H1 (cell line): ENCODE measurements around the gene LSR. TPM values are rescaled to one million over a fixed set of nuclear protein-coding genes. Genes with fewer than 3 reads are reported as not detected.

Source experiments
- ASH2L ChIP-seq: fragments of 200-600, 300-600 bp; sonication (generic); IDR thresholded peaks from one replicate; pipeline ENCODE4 v1.7.1; 2017; ENCODE audit warnings: low read length
- CHD1 ChIP-seq: IDR thresholded peaks from 2 replicates; pipeline ENCODE4 v1.6.1; 2012; ENCODE audit warnings: low read depth, low read length, improper control_type of control experiment
- FOSL1 ChIP-seq: IDR thresholded peaks from 2 replicates; pipeline ENCODE4 v1.6.1; 2011; ENCODE audit warnings: mild to moderate bottlenecking, low read depth, low read length, moderate library complexity; ENCODE audit not compliant: insufficient read depth
- HDAC2 ChIP-seq, 2 experiments: fragments of 300-600 bp in 1 of 2; sonication (generic) in 1 of 2; IDR thresholded peaks; 2 replicates each; pipeline ENCODE4 v1.6.1; 2011 to 2012; ENCODE audit warnings: low read depth in 2 of 2, low read length in 2 of 2, mild to moderate bottlenecking in 2 of 2, moderate library complexity in 2 of 2, borderline replicate concordance in 1 of 2, inconsistent platforms in 1 of 2
- RXRA ChIP-seq: IDR thresholded peaks from 2 replicates; pipeline ENCODE4 v1.6.1; 2011; ENCODE audit warnings: low read depth, mild to moderate bottlenecking, low read length, moderate library complexity; ENCODE audit not compliant: insufficient read depth
- polyA plus RNA-seq, 7 experiments: library from polyadenylated mRNA; depleted of rRNA in 3 of 7; stranded (reverse) in 5 of 7; unstranded in 2 of 7; fragments of >200 nt in 5 of 7; fragments of 200-250 nt in 2 of 7; gene quantifications; 1 replicate in 5 of 7; 2 replicates in 1 of 7; 4 replicates in 1 of 7; pipeline versions ENCODE4 v1.2.1 to v1.2.3, GENCODE V29; 2011 to 2013; ENCODE audit warnings: missing spikeins in 2 of 7, mixed read lengths in 2 of 7
- total RNA-seq: library from RNA; stranded (reverse); fragmentation: NEBNext Ultra II Directional; extraction: Animal tissue kit (Norgen Biotek cat#: 25700); gene quantifications from 2 replicates; pipeline ENCODE4 v1.2.1, GENCODE V29; 2021

The LSR gene
- total and polyA plus RNA-seq, 2 of the 8 experiments (the other 6 are each of a cell fraction or from before 2014, with no cell fraction given): 159 to 186 TPM

- TF ChIP-seq RXRA: no peak
- no peak for TF ChIP-seq HDAC2 (IDR thresholded peaks at IDR 0.05; ENCODE audit: borderline replicate concordance in 1 of 2, low read depth in 2 of 2, low read length in 2 of 2)
- no peak for TF ChIP-seq FOSL1
- no peak for TF ChIP-seq CHD1
- TF ChIP-seq ASH2L: no peak
These were observed 56.4 kb downstream of the LSR start (continued) for GRCh38 chr19:35305181-35305580.
